Measurements from ENCODE around the gene ZNF79. TPM values are rescaled to one million over a fixed set of nuclear protein-coding genes. Genes with fewer than 3 reads are reported as not detected.
"Not testable (repeated sequence)": the region's sequence is repeated elsewhere in the genome, so short reads cannot be mapped to it uniquely, and the experiment has no call there.

The ZNF79 gene
- total and polyA plus RNA-seq, 2 experiments from 2014 or later = 4.6 to 8.2 TPM

DNA sequence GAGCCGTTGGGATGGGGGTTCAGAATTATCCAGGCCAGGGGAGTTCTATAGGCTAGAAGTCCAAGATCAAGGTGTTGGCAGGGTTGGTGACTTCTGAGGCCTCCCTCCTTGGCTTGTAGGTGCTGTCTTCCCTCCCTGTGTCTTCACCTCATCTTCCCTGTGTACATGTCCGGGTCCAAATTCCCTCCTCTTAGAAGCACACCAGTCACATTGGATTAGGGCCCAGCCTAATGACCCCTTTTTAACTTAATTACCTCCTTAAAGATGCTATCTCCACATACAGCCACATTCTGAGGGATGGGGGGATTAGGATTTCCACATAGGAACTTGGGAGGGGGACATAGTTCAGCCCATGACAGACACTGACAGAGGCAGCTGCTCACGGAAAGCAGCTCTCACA is 39.2 kb downstream of the ZNF79 start:
- DNase-seq (ENCODE audit: low read depth in 1 of 2, low spot score in 1 of 2) = no peak
- no peaks in the 10 kb centered on the region for H3K27me3 ChIP-seq
- H3K4me3 ChIP-seq = no peak overlapping the region
- peak overlapping the region; percentile 82 for H3K27ac ChIP-seq
- TF ChIP-seq, protein P1, sequence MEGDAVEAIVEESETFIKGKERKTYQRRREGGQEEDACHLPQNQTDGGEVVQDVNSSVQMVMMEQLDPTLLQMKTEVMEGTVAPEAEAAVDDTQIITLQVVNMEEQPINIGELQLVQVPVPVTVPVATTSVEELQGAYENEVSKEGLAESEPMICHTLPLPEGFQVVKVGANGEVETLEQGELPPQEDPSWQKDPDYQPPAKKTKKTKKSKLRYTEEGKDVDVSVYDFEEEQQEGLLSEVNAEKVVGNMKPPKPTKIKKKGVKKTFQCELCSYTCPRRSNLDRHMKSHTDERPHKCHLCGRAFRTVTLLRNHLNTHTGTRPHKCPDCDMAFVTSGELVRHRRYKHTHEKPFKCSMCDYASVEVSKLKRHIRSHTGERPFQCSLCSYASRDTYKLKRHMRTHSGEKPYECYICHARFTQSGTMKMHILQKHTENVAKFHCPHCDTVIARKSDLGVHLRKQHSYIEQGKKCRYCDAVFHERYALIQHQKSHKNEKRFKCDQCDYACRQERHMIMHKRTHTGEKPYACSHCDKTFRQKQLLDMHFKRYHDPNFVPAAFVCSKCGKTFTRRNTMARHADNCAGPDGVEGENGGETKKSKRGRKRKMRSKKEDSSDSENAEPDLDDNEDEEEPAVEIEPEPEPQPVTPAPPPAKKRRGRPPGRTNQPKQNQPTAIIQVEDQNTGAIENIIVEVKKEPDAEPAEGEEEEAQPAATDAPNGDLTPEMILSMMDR (IDR thresholded peaks at IDR 0.05; ENCODE audit: low read depth, low read length) = no peak
- H3K4me1 ChIP-seq (ENCODE audit: low read depth) = peaks cover 9% of the 10 kb centered on the region
- no peaks in the 10 kb centered on the region for H3K9me3 ChIP-seq (ENCODE audit: low read depth)
- H3K36me3 ChIP-seq = peaks cover 28% of the 10 kb centered on the region

DNA sequence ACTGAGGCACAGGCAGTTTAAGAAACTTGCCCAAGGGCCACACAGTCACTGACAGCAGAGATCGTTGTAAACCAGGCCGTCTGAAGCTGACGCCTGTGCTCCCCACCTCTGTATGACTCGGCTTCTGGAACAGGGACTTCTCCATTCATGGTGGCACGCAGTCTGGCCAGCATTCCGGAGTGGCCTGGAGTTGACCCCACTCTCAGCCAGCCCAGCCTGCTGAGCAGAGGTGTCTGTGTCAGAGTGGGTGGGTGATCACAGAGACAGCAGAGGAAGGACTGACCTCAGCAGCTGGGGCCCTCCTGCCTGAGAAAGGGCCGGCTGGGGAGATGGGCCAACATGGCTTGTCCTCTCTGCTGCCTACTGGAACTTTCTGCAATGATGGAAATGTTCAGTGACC is 39.7 kb downstream of the ZNF79 start:
- peaks cover 9% of the 10 kb centered on the region for H3K4me1 ChIP-seq (ENCODE audit: low read depth)
- H3K9me3 ChIP-seq (ENCODE audit: low read depth) = no peaks in the 10 kb centered on the region
- H3K27me3 ChIP-seq = no peaks in the 10 kb centered on the region
- TF ChIP-seq, protein P1 (IDR thresholded peaks at IDR 0.05; ENCODE audit: low read depth, low read length) = no peak
- H3K27ac ChIP-seq = peak overlapping the region; percentile 82
- H3K4me3 ChIP-seq = no peak overlapping the region
- DNase-seq (ENCODE audit: low read depth in 1 of 2, low spot score in 1 of 2) = peak; percentile 37 to 61
- H3K36me3 ChIP-seq = peaks cover 28% of the 10 kb centered on the region

DNA sequence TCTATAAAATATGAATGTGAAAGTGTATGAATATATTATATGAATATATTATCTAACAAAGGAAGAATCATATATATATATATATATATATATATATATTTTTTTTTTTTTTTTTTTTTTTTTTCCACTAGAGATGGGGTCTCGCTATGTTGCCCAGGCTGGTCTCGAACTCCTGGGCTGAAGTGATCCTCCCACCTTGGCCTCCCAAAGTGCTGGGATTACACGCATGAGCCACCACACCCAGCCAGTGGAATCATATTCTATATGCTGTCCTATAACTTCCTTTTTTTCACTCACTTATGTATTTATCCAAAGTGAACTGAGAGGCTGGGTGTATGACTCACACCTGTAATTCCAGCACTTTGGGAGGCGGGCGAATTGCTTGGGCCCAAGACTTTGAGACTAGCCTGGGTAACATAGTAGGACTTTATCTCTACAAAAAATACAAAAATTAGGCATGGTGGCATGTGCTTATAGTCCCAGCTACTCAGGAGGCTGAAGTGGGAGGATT is 42.3 kb downstream of the ZNF79 start:
- H3K36me3 ChIP-seq; DNase-seq (ENCODE audit: low read depth in 1 of 2, low spot score in 1 of 2); H3K27ac ChIP-seq: not testable (repeated sequence)

DNA sequence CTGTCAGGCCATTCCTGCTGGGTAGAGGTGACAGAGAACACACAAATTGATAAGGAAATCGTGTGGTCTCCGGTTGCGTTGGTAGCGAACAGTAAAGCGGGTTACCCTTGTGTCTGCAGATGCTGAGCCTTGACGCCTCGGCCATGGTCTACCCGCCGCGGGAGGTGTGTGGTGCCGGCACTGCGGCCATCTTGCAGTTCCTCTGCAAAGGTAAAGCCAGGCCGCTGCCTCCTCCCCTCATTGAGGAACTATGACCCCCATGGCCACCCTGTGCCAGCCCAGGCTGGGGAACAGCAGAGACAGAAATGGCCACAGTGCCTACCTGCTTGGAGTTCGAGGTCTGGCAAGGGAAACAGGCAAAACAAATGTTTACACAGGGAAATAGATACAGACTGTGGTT is 43.4 kb downstream of the ZNF79 start:
- DNase-seq (ENCODE audit: low read depth in 1 of 2, low spot score in 1 of 2) = no peak
- Histone ChIP-seq H3K27ac (no peak overlapping the region), H3K4me3 (no peak overlapping the region), H3K27me3 (no peaks in the 10 kb centered on the region), H3K9me3 (ENCODE audit: low read depth) (no peaks in the 10 kb centered on the region), H3K4me1 (ENCODE audit: low read depth) (peaks cover 9% of the 10 kb centered on the region), H3K36me3 (peaks cover 4% of the 10 kb centered on the region)
- TF ChIP-seq, protein P1 (IDR thresholded peaks at IDR 0.05; ENCODE audit: low read depth, low read length) = no peak

More for the DNA sequence above, 42.3 kb downstream of the ZNF79 start:
- H3K27me3 ChIP-seq; H3K9me3 ChIP-seq (ENCODE audit: low read depth); H3K4me3 ChIP-seq; H3K4me1 ChIP-seq (ENCODE audit: low read depth): not testable (repeated sequence)

DNA sequence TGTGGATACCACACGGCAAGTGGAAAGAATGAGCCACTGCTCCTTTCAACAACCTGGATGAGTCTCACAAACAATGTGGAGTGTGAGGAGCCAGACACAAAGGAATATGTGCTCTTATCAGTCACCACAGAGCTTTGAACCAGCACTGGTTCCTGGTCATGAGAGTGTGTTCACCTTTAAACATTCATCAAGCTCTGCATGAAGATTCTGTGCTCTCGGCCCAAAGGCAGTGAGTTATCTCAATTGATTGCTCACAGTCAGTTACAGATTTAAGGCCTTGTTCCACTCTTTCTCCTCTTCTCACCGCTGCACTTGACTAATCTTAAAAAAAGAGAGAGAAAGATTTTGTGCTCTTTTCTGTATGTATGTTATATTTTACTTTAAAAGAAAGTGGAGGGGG is 46.5 kb downstream of the ZNF79 start:
- peak overlapping the region; percentile 51 for H3K27ac ChIP-seq
- H3K36me3 ChIP-seq = no peaks in the 10 kb centered on the region
- no peaks in the 10 kb centered on the region for H3K9me3 ChIP-seq (ENCODE audit: low read depth)
- H3K4me1 ChIP-seq (ENCODE audit: low read depth) = no peaks in the 10 kb centered on the region
- no peak overlapping the region for H3K4me3 ChIP-seq
- H3K27me3 ChIP-seq = no peaks in the 10 kb centered on the region
- DNase-seq (ENCODE audit: low read depth in 1 of 2, low spot score in 1 of 2) = no peak
- TF ChIP-seq, protein P1 (IDR thresholded peaks at IDR 0.05; ENCODE audit: low read depth, low read length) = no peak

DNA sequence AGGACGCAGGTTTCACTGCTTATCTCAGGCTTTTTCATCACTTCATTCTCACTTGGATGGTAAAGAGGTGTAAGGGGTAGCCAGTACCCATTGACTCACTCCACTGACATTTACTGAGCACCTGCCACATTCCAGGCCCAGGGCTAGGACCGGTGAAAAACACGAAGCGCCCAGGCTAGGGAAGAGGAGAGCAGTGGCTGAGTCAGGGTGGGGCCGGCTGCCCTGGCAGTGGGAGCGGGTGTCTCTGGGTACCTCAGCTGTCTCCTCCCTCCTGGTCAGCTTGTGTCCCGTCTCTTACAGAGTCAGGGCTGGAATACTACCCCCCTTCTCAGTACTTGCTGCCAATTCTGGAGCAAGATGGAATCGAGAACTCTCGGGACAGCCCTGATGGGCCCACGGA is 49.3 kb downstream of the ZNF79 start:
- Histone ChIP-seq H3K36me3 (peaks cover 5% of the 10 kb centered on the region), H3K4me3 (no peak overlapping the region), H3K27me3 (no peaks in the 10 kb centered on the region), H3K27ac (no peak overlapping the region), H3K9me3 (ENCODE audit: low read depth) (no peaks in the 10 kb centered on the region), H3K4me1 (ENCODE audit: low read depth) (no peaks in the 10 kb centered on the region)
- no peak for DNase-seq (ENCODE audit: low read depth in 1 of 2, low spot score in 1 of 2)
- TF ChIP-seq, protein P1 (IDR thresholded peaks at IDR 0.05; ENCODE audit: low read depth, low read length) = no peak
